GM18505 (cell line): ENCODE results near the gene TMPRSS13.

Source experiments
- ATAC-seq: cut with Tn5 transposase; IDR thresholded peaks from one replicate; pipeline ENCODE4 v1.9.1; 2021; ENCODE audit not compliant: unreplicated experiment
- POLR2A ChIP-seq: IDR thresholded peaks from 4 replicates; pipeline ENCODE4 v1.6.1; 2011; ENCODE audit warnings: borderline replicate concordance; ENCODE audit not compliant: insufficient read depth, insufficient read length; ENCODE audit errors: extremely low read depth

Gene TMPRSS13

DNA sequence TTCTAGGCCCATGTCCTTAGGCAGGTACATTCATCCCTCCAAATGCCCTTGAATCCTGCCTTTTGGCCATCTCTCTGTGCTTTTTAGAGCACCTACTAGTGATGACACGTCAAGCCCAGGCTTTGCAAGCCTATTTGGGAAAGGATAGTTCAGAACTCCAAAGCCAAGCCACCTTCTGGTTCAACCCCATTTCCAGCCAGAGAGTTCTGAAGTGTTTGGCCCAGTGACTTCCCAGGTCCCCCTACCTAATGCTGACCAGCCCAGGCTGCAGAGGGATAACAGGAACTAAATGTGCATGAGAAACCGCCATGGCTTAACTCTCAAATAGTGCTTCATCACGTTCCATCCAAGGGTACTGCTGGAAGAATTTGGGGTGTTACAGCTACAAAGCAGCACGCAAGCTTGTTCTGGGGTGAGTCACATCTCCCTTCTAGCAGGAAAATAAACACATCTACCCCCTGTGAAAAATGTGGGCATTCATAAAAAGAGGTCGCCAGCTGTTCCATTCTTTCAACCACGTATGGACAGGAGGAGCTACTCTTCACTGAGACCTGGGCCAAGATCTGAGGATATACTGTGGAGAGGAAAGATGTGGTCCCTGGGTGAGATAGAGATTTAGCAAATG lies 50.8 kb downstream of the TMPRSS13 start:
- no peak for TF ChIP-seq POLR2A
- ATAC-seq: no peak

DNA sequence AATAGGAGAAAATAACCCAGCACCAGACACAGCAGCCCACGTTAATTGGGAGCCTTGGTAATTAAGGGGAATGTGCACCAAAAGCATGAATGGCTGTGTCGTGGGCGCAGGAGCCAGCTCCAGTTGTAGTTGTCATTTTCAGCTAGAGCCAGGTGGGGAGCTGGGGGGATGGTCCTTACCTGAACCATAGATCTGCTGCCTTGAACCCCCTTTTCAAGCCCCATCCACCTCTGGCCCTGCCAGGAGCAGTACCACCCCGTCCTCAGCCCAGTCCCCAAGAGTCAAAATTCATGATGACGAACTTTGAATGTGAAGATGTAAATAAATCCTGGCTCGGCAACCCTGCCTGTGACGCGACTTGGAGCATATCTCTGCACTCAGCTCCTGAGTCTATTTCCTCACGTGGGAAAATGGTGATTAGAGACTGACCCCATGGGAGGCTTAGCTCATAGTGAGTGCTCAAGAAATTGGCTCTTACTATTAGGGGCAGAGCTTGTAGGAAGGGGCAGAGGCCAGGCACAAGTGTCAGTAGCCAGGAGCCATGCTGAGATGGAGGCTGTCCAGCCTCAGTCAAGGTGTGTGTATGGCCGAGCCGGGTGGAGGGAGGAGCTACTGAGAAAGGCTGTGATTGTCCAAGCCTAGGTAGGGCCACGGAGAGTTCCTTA lies 52.0 kb downstream of the TMPRSS13 start:
- TF ChIP-seq POLR2A: no peak
- no peak for ATAC-seq

DNA sequence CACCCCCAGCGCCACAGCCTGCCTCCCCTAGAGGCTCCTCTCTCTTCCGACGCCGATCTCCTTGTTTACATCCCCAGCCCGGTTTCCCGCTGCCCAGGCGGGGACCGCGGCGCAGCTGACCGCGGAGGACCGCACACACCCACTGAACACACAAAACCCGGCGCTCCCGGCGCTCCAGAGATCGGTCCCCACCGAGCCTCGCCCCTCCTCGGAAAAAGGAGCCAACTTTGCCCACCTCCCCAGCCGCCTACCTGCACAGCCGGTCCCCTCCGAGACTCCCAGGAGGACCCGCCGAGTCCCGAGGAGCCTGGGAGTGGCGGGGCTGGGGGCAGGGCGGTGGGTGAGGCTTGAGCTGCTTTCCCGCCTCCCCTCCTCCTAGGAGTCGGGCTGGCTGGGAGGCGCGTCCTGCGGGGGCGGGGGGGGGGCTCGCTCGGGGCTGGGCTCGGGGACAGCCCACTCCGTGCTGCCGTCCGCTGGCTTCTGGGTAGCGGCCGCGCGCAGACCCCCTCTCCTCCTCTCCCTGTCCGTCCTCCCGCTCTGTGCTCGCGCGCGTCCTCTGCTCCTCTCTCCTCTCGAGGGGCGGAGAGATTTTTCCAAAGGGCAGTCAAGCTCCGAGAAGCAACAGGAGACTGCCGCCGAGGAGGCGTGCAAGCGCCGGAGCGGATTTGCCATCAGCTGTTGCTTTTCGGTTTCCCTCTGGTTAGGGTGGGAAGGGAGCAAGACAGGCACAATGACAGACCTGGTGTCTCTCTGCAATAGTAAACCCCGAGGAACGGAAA lies 52.7 kb downstream of the TMPRSS13 start, which contains the start of gene FXYD6:
FXYD6 (minus strand) TSS at position 318 of the 779 bp plus-strand sequence. CDS start 33,882 bp downstream, outside the sequence.
- no peak for ATAC-seq
- no peak for TF ChIP-seq POLR2A

GRCh38 chr11:117876059-117876340 lies 53.2 kb downstream of the TMPRSS13 start:
- ATAC-seq: no peak
- TF ChIP-seq POLR2A: no peak

GRCh38 chr11:117875382-117876058 lies 53.7 kb downstream of the TMPRSS13 start:
- no peak for ATAC-seq
- TF ChIP-seq POLR2A: no peak

GRCh38 chr11:117874910-117875381 lies 54.3 kb downstream of the TMPRSS13 start:
- ATAC-seq: no peak
- no peak for TF ChIP-seq POLR2A

DNA sequence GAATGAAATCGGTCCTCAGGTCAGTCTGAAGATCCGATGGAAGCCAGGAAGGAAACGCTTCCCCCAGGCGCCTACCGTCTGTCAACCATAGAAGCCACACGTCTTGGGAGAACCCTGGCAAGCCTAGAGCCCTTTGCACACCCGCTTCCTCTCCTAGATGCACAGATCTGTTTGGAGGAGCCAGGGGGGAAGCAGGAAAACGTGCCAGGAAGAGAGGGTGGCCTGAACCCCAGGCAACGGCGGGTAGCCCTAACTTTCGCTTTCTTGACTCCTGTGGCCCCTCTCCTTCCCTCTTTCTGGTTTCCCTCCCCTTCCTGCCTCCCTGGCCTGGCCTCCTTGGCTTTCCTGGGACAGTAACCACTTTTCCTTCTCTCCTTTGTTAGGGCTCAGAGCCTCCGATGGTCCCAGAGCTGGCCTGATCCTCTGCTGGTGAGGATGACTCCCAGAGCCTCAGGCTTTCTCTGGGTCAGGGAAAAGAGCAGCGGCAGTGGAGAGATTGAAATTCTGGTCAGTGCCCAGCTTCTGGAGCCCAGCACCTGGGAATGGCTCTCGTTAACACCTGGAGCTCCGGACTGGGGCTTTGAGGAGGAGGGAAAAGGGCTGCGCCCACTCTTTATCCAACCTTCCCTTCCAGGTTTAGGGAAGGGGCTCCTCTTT lies 54.8 kb downstream of the TMPRSS13 start:
- ATAC-seq: no peak
- no peak for TF ChIP-seq POLR2A

GRCh38 chr11:117873828-117874125 lies 55.4 kb downstream of the TMPRSS13 start:
- TF ChIP-seq POLR2A: no peak
- ATAC-seq: no peak

DNA sequence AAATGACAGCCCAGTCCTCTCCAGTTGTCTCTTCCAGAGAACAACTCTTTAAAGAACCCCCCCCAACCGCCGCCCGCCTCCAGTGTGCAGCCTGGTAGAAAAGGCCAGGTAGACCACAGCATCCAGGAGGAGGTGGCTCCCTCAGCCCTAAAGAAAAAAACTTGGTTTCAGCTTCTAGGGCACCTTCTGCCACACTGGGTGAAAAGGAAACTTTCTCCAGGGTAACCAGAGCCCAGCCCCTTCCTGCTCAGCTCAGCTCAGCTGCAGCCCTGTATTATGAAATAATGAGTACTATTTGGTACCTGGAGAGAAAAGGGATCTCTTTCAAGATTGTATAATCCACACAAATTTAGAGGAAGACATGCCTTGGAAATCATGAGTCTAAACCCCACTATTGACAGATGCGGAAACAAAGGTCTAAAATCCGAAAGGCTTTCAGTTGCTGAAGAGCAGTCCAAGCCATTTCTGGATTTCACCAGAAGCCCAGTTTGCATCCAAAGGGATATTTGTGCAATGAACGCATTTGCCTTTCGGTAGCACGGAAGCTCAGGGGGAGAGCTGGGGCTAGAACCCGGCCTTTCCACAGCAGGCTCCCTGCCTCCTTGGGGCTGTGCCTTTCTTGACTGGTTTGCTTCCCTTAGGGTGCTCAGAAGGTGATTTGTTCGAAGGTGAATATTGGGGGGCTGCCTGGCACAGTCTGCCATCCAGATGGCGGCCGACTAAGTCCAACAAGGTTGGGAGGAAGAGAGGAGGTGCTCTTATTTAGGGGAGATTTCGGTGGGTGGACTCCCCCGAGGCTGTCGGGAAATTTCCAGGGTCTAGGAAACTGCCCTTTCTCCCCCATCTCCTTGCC lies 56.0 kb downstream of the TMPRSS13 start:
- no peak for ATAC-seq
- TF ChIP-seq POLR2A: no peak

DNA sequence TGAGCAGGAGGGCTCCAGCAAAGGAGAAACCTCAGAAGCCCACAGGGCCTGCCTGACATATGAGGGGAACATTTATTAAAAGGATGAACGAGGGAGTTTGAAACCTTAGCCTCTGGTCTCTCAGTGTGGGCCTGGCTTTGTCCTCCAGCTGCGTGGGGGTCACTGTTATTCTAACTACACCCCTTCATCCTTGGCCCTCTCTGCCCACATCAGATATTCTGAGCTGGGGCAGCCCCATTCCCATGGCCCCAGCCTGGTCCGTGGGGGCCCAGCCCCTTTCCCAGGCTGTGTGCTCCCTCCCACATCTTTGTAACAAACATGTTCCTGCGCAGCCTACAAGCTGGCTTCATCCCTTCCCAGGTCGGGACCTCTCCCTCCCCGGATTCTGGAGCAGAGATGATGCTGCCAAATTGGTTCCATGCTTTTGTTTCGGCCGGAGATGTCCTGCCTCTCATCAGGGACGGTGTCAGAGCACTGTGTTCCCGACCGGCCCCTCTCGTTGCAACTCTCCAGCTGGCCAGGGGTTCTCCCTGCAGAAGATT lies 56.7 kb downstream of the TMPRSS13 start:
- no peak for TF ChIP-seq POLR2A
- no peak for ATAC-seq

- no peak for ATAC-seq
- no peak for TF ChIP-seq POLR2A
Observed at GRCh38 chr11:117871784-117872183, 57.4 kb downstream of the TMPRSS13 start.

DNA sequence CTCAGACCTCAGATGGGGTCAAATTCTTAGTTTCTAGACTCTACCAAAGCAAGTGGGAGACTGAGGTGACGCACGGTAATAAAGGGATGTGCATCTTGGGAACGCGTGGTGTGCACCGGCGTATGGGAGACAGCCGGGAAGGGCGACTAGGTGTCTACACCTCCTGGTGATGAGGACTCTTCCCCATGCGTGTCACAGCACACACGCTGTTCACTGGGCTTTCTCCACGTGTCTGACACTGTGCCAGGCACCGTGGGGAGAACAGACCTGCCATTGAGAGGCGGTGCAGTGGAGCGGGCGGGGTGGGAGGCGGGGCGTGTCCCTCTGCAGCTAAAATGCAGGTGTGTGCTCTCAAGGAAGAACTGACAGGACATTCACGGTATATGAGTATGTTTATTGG lies 58.0 kb downstream of the TMPRSS13 start:
- no peak for ATAC-seq
- no peak for TF ChIP-seq POLR2A
